Measurements from ENCODE around the gene COL9A1.

- no peak for TF ChIP-seq MAFK (IDR thresholded peaks at IDR 0.05; ENCODE audit: low read depth, low read length)
- TF ChIP-seq CTCF (conservative IDR thresholded peaks at IDR 0.05; ENCODE audit: low read depth, low read length): no peak
- no peak for TF ChIP-seq POLR2A (IDR thresholded peaks at IDR 0.05; ENCODE audit: low read depth, low read length)
- TF ChIP-seq SMC3 (IDR thresholded peaks at IDR 0.05; ENCODE audit: low read depth, low read length): no peak
- no peak for TF ChIP-seq RAD21 (IDR thresholded peaks at IDR 0.05; ENCODE audit: low read length)
- no peak for TF ChIP-seq CHD1 (IDR thresholded peaks at IDR 0.05; ENCODE audit: low read depth, low read length)
- no peak for TF ChIP-seq RFX5 (IDR thresholded peaks at IDR 0.05; ENCODE audit: low read depth, low read length)
- no peak for TF ChIP-seq ELK1 (IDR thresholded peaks at IDR 0.05; ENCODE audit: borderline replicate concordance, low read depth, low read length)
- TF ChIP-seq USF2 (IDR thresholded peaks at IDR 0.05; ENCODE audit: low read depth, low read length): no peak
- TF ChIP-seq FOS (IDR thresholded peaks at IDR 0.05; ENCODE audit: low read depth, low read length): no peak
- TF ChIP-seq MXI1 (IDR thresholded peaks at IDR 0.05; ENCODE audit: borderline replicate concordance, low read depth, low read length): no peak
Observed at GRCh38 chr6:70303034-70303525, at the start of gene COL9A1.
